Glutamatergic neuron (in vitro differentiated cells): ENCODE data around the gene NPHP1. TPM values are rescaled to one million over a fixed set of nuclear protein-coding genes. Genes with fewer than 3 reads are reported as not detected.
"Not testable (repeated sequence)": the region's sequence is repeated elsewhere in the genome, so short reads cannot be mapped to it uniquely, and the experiment has no call there.

Source experiments
- DNase-seq: peaks from one replicate; pipeline ENCODE4 v3.0.0; 2022
- H3K27ac Mint-ChIP-seq: one replicate; pipeline ENCODE4 v1.8.0; 2020; ENCODE audit warnings: mild to moderate bottlenecking, mixed read lengths, inconsistent platforms; ENCODE audit not compliant: unreplicated experiment
- H3K27me3 Mint-ChIP-seq: one replicate; pipeline ENCODE4 v1.8.0; 2020; ENCODE audit warnings: mild to moderate bottlenecking, moderate library complexity, mixed read lengths, inconsistent platforms; ENCODE audit not compliant: unreplicated experiment
- H3K36me3 Mint-ChIP-seq: one replicate; pipeline ENCODE4 v1.8.0; 2020; ENCODE audit warnings: mild to moderate bottlenecking, mixed read lengths, inconsistent platforms; ENCODE audit not compliant: unreplicated experiment
- H3K4me1 Mint-ChIP-seq: one replicate; pipeline ENCODE4 v1.8.0; 2020; ENCODE audit warnings: mild to moderate bottlenecking, low read depth, mixed read lengths, inconsistent platforms; ENCODE audit not compliant: unreplicated experiment
- H3K4me3 Mint-ChIP-seq: one replicate; pipeline ENCODE4 v1.8.0; 2020; ENCODE audit warnings: mild to moderate bottlenecking, mixed read lengths, inconsistent platforms; ENCODE audit not compliant: unreplicated experiment
- H3K9me3 Mint-ChIP-seq: one replicate; pipeline ENCODE4 v1.8.0; 2020; ENCODE audit warnings: mild to moderate bottlenecking, moderate library complexity, mixed read lengths, inconsistent platforms; ENCODE audit not compliant: unreplicated experiment
- total RNA-seq: library from RNA; stranded (reverse); fragmentation: NEBNext Ultra II Directional; extraction: Animal tissue kit (Norgen Biotek cat#: 25700); gene quantifications from one replicate; pipeline ENCODE4 v1.2.1, GENCODE V29; 2021; ENCODE audit not compliant: unreplicated experiment
- TF ChIP-seq, protein P1 (sequence below): fragments of 200-600 bp; sonication (generic); IDR thresholded peaks from one replicate; pipeline ENCODE4 v1.5.0; 2021; ENCODE audit not compliant: partially characterized antibody, unreplicated experiment

NPHP1 gene
- total RNA-seq, 1 donor from 2014 or later: 2.5 TPM

DNA sequence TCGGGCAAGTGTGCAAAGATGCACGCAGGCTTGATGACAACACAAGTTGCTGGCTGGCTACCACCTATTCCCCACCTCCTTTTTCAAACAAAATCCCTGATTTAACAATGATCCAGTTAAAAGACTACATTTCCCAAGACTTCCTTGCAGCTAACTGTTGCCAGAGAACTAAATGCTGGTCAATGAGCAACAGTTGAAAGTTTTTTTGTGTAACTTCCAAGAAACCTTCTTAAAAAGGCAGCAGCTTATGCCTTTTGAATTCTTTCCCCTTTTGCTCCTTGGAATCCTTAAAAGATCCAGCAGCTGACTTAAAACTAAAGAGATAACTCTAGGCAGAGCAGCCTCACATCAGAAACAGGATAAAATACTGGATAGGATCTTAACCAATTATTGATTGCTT is 38.5 kb downstream of the NPHP1 start:
- Mint-ChIP-seq H3K27me3 (no peaks in the 10 kb centered on the region), H3K27ac (no peak overlapping the region), H3K4me3 (no peak overlapping the region), H3K9me3 (no peaks in the 10 kb centered on the region), H3K4me1 (no peaks in the 10 kb centered on the region), H3K36me3 (no peaks in the 10 kb centered on the region)
- DNase-seq: no peak
- TF ChIP-seq, protein P1, sequence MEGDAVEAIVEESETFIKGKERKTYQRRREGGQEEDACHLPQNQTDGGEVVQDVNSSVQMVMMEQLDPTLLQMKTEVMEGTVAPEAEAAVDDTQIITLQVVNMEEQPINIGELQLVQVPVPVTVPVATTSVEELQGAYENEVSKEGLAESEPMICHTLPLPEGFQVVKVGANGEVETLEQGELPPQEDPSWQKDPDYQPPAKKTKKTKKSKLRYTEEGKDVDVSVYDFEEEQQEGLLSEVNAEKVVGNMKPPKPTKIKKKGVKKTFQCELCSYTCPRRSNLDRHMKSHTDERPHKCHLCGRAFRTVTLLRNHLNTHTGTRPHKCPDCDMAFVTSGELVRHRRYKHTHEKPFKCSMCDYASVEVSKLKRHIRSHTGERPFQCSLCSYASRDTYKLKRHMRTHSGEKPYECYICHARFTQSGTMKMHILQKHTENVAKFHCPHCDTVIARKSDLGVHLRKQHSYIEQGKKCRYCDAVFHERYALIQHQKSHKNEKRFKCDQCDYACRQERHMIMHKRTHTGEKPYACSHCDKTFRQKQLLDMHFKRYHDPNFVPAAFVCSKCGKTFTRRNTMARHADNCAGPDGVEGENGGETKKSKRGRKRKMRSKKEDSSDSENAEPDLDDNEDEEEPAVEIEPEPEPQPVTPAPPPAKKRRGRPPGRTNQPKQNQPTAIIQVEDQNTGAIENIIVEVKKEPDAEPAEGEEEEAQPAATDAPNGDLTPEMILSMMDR: no peak

DNA sequence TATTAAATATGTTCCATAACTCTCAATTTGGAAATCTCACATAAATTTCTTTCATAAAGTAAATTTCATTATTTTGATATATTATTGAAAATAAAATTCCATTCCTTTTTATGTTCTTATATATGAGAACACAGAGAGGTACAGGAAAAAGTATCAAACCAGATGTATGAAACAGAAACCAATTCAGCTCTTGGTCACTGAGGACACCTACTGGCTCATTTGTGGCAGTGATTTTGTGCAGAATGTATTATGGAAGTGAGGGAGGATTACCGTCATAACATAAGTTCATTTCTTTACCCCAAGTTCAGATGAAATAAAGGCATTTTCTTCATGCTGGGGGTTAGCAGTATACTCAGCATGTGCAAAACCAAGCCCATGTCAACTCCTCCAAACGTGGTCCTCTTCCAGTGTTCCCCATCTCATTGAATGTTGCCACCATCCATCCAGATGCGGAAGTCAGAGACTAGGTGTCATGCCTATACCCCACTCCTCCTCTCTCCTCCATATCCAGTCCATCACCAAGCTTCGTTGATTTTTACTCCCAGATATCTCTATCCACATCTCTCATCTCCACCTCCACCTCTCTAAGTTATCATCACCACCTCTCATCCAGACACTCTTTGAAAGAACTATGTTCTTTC is 47.5 kb downstream of the NPHP1 start:
- no peak for DNase-seq
- Mint-ChIP-seq H3K4me3 (no peak overlapping the region), H3K4me1 (no peaks in the 10 kb centered on the region), H3K27me3 (no peaks in the 10 kb centered on the region), H3K9me3 (peaks cover 5% of the 10 kb centered on the region), H3K36me3 (peaks cover 12% of the 10 kb centered on the region), H3K27ac (no peak overlapping the region)
- TF ChIP-seq, protein P1: peak; percentile 58

DNA sequence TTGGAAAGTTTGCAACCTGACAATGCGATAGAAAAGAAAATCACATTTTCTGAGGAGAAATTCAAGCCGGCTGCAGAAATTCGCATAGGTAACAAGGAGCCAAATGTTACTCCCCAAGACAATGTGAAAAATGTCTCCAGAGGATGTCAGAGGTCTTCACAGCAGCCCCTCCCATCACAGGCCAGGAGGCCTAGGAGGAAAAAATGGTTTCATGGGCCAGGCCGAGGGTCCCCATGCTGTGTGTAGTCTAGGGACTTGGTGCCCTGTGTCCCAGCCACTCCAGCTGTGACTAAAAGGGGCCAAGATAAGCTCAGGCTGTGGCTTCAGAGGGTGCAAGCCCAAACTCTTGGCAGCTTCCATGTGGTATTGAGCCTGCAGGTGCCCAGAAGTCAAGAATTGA is 50.0 kb downstream of the NPHP1 start:
- H3K4me3 Mint-ChIP-seq, H3K27me3 Mint-ChIP-seq, H3K4me1 Mint-ChIP-seq, H3K9me3 Mint-ChIP-seq, DNase-seq, H3K27ac Mint-ChIP-seq: not testable (repeated sequence)
- peaks cover 12% of the 10 kb centered on the region for H3K36me3 Mint-ChIP-seq

DNA sequence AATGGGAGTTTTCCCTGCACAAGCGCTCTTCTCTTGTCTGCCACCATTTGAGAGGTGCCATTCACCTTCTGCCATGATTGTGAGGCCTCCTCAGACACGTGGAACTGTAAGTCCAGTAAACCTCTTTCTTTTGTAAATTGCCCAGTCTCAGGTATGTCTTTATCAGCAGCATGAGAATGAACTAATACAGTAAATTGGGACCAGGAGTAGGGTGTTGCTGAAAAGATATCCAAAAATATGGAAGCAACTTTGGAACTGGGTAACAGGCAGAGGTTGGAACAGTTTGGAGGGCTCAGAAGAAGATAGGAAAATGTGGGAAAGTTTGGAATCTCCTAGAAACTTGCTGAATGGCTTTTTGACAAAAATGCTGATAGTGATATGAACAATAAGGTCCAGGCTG is 50.6 kb downstream of the NPHP1 start:
- not testable (repeated sequence) for H3K9me3 Mint-ChIP-seq, H3K27me3 Mint-ChIP-seq, H3K4me3 Mint-ChIP-seq, H3K4me1 Mint-ChIP-seq, DNase-seq, H3K27ac Mint-ChIP-seq
- H3K36me3 Mint-ChIP-seq: peaks cover 12% of the 10 kb centered on the region

DNA sequence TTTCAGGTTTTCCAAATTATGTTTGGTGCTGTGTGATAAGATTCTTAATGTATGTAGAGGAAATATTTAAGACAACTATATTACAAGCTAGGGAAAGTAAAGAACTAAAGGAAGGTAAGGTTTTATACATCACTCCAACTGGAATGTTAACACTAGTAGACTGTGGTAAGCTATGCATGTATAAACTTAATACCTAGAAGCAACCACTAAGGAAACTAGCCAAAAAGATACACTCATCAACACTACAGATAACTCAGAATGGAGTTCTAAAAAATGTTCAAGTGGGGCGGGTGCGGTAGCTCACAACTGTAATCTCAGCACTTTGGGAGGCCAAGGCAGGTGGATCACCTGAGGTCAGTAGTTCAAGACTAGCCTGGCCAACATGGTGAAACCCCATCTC is 51.4 kb downstream of the NPHP1 start:
- Mint-ChIP-seq H3K36me3 (peaks cover 12% of the 10 kb centered on the region), H3K27me3 (no peaks in the 10 kb centered on the region), H3K4me1 (no peaks in the 10 kb centered on the region), H3K27ac (no peak overlapping the region), H3K9me3 (peaks cover 7% of the 10 kb centered on the region), H3K4me3 (no peak overlapping the region)
- no peak for DNase-seq
- TF ChIP-seq, protein P1: no peak

DNA sequence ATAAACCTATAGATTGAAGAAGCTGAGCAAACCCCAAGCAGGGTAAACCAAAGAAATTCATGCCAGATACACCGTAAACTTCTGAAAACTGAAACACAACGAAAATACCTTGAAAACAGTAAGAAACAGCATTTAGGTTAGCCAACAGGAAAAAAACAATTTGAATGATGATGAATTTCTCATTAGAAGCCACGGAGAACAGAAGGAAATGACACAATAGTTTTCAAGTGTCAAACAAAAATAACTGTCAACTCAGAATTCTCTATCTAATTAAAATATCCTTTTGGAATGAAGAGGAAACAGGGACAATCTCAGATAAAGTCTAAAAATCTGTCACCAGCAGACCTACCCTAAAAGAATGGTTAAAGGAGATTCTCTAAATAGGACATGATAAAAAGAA is 51.9 kb downstream of the NPHP1 start:
- no peak overlapping the region for H3K4me3 Mint-ChIP-seq
- no peak for DNase-seq
- peaks cover 7% of the 10 kb centered on the region for H3K9me3 Mint-ChIP-seq
- peaks cover 12% of the 10 kb centered on the region for H3K36me3 Mint-ChIP-seq
- no peaks in the 10 kb centered on the region for H3K27me3 Mint-ChIP-seq
- TF ChIP-seq, protein P1: no peak
- H3K27ac Mint-ChIP-seq: no peak overlapping the region
- H3K4me1 Mint-ChIP-seq: no peaks in the 10 kb centered on the region
